Endothelial cell of hepatic sinusoid (primary cell): Measurements from ENCODE around the gene RGMB.

ENCODE experiments used
- in situ Hi-C: cut with HindIII; loops from 2 replicates; pipeline ENCODE4 v1.10.0; 2017; ENCODE audit warnings: low sequenced_read_pairs

The RGMB gene

GRCh38 chr5:98816582-98817222, 43.2 kb downstream of the RGMB start:
- in situ Hi-C loops: no loop called here

GRCh38 chr5:98825582-98826375, 52.3 kb downstream of the RGMB start:
- in situ Hi-C loops: no loop called here

GRCh38 chr5:98827161-98827560, 53.7 kb downstream of the RGMB start:
- in situ Hi-C loops: no loop called here

DNA sequence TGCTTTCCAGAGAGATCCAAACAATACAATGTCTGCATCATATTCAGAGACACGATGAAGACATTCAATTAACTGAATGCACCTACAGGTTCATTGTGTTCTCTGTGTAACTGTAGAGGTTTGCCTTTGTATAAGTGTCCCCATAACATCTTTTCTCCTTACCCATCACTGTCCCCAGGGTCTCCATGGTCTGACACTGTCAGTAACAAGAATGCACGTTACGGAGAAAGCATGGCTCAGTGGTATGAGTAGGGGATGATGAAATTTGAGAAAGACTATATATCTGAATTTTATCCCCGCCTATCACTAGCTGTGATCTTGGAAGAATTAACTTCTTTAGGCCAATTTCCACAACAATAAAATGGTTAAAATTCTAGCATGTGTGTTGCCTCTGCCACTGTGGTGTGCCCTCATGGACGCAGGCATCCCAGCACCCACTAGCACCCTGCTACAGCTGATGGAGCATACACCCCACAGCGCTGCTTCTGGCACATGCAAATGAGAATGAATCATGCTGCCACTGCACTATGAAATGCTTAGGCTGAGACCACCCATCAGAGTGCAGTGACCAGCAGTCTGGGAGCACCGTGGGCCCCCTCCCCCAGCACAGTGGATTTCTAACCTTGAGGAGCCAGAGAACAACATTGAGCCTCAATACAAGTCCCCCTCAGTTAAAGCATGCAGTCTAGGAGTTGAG, 54.3 kb downstream of the RGMB start:
- in situ Hi-C loops: no loop called here

DNA sequence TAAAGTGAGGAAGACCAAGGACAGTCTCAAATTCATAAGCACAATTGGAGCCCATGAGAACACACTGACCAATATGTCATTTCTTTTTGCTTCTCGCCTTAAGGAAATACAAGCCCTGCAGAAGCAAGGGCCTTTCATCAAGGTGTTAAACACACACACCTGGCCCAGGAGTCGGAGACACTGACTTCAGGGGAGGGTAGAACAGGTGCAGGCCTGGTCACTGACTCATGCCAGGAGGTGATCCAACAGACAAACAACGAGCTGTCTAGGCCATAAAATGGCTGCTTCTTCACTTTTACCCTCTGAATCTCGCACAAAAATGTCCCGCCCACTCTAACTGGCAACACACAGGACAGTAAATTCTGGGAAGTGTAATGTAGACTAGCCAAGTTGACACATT, 62.7 kb downstream of the RGMB start:
- in situ Hi-C loops: no loop called here

DNA sequence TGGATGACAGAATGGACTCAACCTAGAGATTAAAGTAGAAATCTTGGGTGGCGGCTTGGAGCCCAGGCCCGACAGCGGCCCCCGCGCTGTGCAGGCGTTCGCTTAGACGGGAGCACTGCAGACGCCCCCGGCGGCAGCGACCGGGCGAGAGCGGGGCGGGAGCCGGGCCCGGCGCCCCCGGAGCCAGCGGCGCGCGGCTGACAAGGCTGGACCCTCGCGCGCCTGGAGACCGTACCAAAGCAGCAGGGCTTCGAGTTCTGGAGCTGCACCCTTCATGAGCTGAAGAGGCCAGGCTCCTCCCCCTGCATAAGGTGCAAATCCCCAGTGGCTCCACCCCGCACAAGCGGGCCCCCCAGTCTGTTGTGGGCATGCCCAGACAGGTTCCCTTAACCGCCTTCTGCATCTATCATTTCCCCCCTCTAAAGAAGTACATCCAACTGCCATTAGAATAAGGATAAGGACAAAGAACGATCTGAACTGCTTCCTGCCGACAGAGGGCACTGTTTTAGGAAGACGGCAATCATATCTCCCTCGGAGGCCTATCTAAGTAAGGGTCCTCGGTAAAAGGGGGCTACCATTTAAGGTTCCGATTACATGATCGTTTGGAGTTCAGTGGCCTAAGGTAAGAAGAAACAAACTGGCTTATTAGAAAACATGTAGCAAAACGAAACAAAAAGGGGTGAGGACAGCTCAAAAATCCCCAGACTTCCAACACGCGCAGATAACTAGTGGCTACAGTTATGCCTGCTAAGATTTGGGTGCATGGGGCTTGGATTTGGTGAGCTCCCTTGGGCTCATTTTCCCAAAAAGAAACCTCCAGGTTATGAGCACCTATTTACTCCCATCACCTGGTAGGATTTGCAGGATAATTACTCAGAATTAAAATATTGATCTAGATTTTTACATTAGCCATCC, 66.3 kb downstream of the RGMB start:
- in situ Hi-C loops: no loop called here

GRCh38 chr5:98840946-98841345, 67.5 kb downstream of the RGMB start:
- in situ Hi-C loops: no loop called here

GRCh38 chr5:98843481-98843880, 70.0 kb downstream of the RGMB start:
- in situ Hi-C loops: no loop called here

DNA sequence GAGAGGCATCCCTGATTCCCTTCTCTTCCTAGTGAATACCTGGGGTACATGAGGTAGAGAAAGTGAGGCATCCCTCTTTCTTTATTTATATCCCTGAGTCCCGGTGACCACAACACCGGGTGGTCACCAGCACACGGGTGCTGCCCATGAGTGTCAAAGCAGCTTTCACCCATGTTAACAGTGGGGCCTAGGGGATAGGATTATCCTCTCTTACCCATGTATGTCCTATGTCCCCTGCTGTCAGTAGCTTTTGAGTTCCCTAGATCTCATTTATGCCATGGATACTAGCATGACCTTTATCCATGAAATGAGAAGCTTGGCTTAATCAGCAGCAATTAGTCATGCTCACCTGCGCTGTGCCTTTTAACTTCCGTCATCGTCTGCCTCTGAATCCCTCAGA, 71.4 kb downstream of the RGMB start:
- in situ Hi-C loops: no loop called here

DNA sequence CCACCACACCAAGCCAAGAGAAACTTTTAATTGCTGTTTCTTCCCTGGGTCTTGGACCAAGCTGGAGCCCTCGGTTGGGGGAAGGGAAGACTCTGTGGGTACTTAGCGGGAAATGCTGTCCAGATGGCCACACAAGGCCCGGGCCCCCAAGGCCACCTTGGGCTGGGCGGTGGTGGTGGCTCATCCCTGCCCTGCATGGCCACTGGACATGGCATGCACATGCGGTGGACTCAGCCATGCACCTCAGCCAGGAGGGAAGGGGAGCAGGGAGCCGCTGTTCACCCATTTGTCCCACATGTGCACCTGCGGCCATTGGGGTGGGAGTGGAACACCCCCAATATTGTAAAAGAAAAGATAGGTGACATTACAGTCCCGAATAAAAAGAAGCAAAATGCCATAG, 72.4 kb downstream of the RGMB start:
- in situ Hi-C loops: no loop called here
